ENCODE results near the gene PPDPF. TPM values are rescaled to one million over a fixed set of nuclear protein-coding genes. Genes with fewer than 3 reads are reported as not detected.

The PPDPF gene
- total and polyA plus RNA-seq, 2 donors (not counting 1 experiment from before 2014, with no cell fraction given), result 93.5 to 162 TPM

DNA sequence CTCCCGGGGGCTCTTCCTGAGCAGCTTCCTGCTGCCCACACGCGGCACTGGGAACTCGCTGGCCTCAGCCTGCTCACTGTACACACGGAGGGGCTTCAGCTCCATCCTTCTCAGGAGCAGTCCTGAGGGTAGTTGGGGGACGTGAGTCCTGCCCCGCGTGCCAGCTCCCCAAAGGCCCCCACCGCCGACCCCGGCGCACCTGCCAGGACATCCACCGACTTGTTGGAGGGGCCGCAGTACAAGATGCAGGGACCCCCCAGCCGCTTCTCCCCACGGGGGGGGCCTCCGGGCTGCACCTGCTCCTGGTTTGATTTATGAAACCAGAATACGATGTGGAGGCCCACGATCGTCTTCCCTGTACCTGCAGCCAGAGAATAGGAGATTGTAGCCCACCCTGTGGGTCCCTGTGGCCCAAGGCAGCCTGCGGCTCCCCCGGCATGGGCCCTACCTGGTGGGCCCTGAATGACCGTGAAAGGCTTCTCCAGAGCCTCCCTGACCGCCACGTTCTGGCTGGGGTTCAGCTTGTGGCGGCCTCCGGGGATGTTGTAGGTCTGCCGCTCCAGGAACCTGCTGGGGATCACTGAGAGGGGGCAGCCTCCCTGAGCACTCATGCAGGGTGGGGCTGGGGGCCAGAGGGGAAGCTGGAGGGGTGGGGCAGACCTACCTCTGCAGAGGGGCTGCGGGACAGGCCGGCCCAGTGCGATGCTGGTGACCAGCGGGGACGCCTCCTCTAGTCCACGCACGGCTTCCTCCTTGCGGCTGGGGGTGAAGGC lies 41.2 kb downstream of the PPDPF start:
- ATAC-seq (ENCODE audit: low read depth), result no peak
- Histone ChIP-seq H3K27ac (ENCODE audit: low read length in 2 of 2) (no peak overlapping the region), H3K79me2 (ENCODE audit: control insufficient read depth, insufficient read depth, low read length) (no peaks in the 10 kb centered on the region), H3K36me3 (replicated peaks in 1 of 2; ENCODE audit: control extremely low read depth in 1 of 2, control insufficient read depth in 1 of 2, extremely low read depth in 1 of 2, insufficient read depth in 2 of 2, low read length in 1 of 2) (peaks cover 0 to 61% of the 10 kb centered on the region in 2 experiments), H3K9me3 (ENCODE audit: control extremely low read depth in 1 of 3, control insufficient read depth in 2 of 3, insufficient read depth in 1 of 3, low read length in 2 of 3) (peaks cover 0 to 6% (median 0%) of the 10 kb centered on the region in 3 donors), H3K4me1 (ENCODE audit: control insufficient read depth in 2 of 2, insufficient read depth in 2 of 2, low read length in 2 of 2) (peaks cover 2 to 10% of the 10 kb centered on the region in 2 donors), H3K4me2 (replicated peaks; ENCODE audit: low read depth, low read length, poor library complexity, severe bottlenecking) (no peak overlapping the region), H4K20me1 (ENCODE audit: control insufficient read depth, insufficient read depth, low read length, poor library complexity, severe bottlenecking) (peaks cover 70% of the 10 kb centered on the region), H2AFZ (ENCODE audit: insufficient read depth, low read depth, low read length, poor library complexity, severe bottlenecking) (no peak overlapping the region), H3K27me3 (replicated peaks in 1 of 4; ENCODE audit: control extremely low read depth in 1 of 4, control insufficient read depth in 3 of 4, insufficient read depth in 4 of 4, low read length in 3 of 4) (no peaks in the 10 kb centered on the region), H3K9ac (ENCODE audit: low read length) (no peak overlapping the region), H3K4me3 (ENCODE audit: control extremely low read depth in 1 of 5, extremely low read depth in 1 of 5, insufficient read depth in 1 of 5, low read depth in 2 of 5, low read length in 4 of 5) (no peak overlapping the region)
- TF ChIP-seq, protein P1, sequence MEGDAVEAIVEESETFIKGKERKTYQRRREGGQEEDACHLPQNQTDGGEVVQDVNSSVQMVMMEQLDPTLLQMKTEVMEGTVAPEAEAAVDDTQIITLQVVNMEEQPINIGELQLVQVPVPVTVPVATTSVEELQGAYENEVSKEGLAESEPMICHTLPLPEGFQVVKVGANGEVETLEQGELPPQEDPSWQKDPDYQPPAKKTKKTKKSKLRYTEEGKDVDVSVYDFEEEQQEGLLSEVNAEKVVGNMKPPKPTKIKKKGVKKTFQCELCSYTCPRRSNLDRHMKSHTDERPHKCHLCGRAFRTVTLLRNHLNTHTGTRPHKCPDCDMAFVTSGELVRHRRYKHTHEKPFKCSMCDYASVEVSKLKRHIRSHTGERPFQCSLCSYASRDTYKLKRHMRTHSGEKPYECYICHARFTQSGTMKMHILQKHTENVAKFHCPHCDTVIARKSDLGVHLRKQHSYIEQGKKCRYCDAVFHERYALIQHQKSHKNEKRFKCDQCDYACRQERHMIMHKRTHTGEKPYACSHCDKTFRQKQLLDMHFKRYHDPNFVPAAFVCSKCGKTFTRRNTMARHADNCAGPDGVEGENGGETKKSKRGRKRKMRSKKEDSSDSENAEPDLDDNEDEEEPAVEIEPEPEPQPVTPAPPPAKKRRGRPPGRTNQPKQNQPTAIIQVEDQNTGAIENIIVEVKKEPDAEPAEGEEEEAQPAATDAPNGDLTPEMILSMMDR (IDR thresholded peaks at IDR 0.05), result no peak
- no peak for TF ChIP-seq EZH2 (IDR thresholded peaks at IDR 0.05; ENCODE audit: borderline replicate concordance, insufficient read depth, low read depth, low read length, poor library complexity, severe bottlenecking)
- intact Hi-C loops (cut with micrococcal nuclease), result no loop called here
- ChIA-PET CTCF (no interaction called here), POLR2A (interaction anchor here (1.2 to 1.6 kb wide), 2 partner anchors 12 to 80 kb away, joined by 3 to 4 read pairs; partner anchors contain the start of gene HELZ2)
- no peaks in the 10 kb centered on the region for H3K27me3 Mint-ChIP-seq
- no peak overlapping the region for H3K4me3 Mint-ChIP-seq
- H3K27ac Mint-ChIP-seq, result no peak overlapping the region
- 91% methylated on average over 36 of the region's 36 CpGs for WGBS (ENCODE audit: insufficient coverage)
- H3K4me1 Mint-ChIP-seq, result peaks cover 6% of the 10 kb centered on the region
- DNase-seq, result no peak
- H3K9me3 Mint-ChIP-seq (ENCODE audit: insufficient read depth), result no peaks in the 10 kb centered on the region

Data from B cell (primary cell).